Subcutaneous abdominal adipose tissue (tissue), 5 donors: ENCODE results near the gene EPYC.

Experiments used
- H3K27ac ChIP-seq: one replicate; pipeline ENCODE4 v1.7.0; 2013; ENCODE audit warnings: low read depth, mild to moderate bottlenecking, inconsistent platforms, low read length, moderate library complexity
- H3K27me3 ChIP-seq, 5 donors: one replicate each; pipeline ENCODE4 v1.7.0; 2013; ENCODE audit warnings: low read length in 5 of 5, inconsistent platforms in 1 of 5; ENCODE audit not compliant: control insufficient read depth in 5 of 5, insufficient read depth in 4 of 5
- H3K36me3 ChIP-seq, 5 donors: one replicate each; pipeline ENCODE4 v1.7.0; 2013; ENCODE audit warnings: low read length in 5 of 5; ENCODE audit not compliant: control insufficient read depth in 5 of 5, insufficient read depth in 5 of 5
- H3K4me1 ChIP-seq, 5 donors: one replicate each; pipeline ENCODE4 v1.7.0; 2013; ENCODE audit warnings: low read length in 5 of 5, mild to moderate bottlenecking in 3 of 5, moderate library complexity in 1 of 5; ENCODE audit not compliant: control insufficient read depth in 5 of 5, insufficient read depth in 5 of 5
- H3K4me3 ChIP-seq, 5 donors: one replicate each; pipeline ENCODE4 v1.7.0; 2013; ENCODE audit warnings: low read length in 5 of 5, low read depth in 1 of 5
- H3K9ac ChIP-seq, 5 donors: one replicate each; pipeline ENCODE4 v1.7.0; 2013; ENCODE audit warnings: low read length in 5 of 5, mild to moderate bottlenecking in 4 of 5, moderate library complexity in 3 of 5
- H3K9me3 ChIP-seq, 5 donors: one replicate each; pipeline ENCODE4 v1.7.0; 2013; ENCODE audit warnings: low read length in 5 of 5; ENCODE audit not compliant: control insufficient read depth in 5 of 5
- donor health status: healthy.
- donor health status: healthy.
- donor health status: healthy.
- donor health status: healthy.
- donor health status: healthy.

Gene EPYC

GRCh38 chr12:90978117-90978770 is 26.5 kb downstream of the EPYC start:
- H3K4me1 ChIP-seq: no peaks in the 10 kb centered on the region
- no peaks in the 10 kb centered on the region for H3K36me3 ChIP-seq
- no peaks in the 10 kb centered on the region for H3K9me3 ChIP-seq
- no peaks in the 10 kb centered on the region for H3K27me3 ChIP-seq
- no peak overlapping the region for H3K4me3 ChIP-seq
- H3K9ac ChIP-seq: no peak overlapping the region
- no peak overlapping the region for H3K27ac ChIP-seq

- no peak overlapping the region for H3K27ac ChIP-seq
- H3K27me3 ChIP-seq: no peaks in the 10 kb centered on the region
- no peaks in the 10 kb centered on the region for H3K9me3 ChIP-seq
- no peak overlapping the region for H3K9ac ChIP-seq
- no peaks in the 10 kb centered on the region for H3K36me3 ChIP-seq
- H3K4me1 ChIP-seq: no peaks in the 10 kb centered on the region
- no peak overlapping the region for H3K4me3 ChIP-seq
These were observed 27.5 kb downstream of the EPYC start for GRCh38 chr12:90977224-90977623.

GRCh38 chr12:90974286-90974685 is 30.5 kb downstream of the EPYC start:
- Histone ChIP-seq H3K27me3 (no peaks in the 10 kb centered on the region), H3K27ac (no peak overlapping the region), H3K36me3 (no peaks in the 10 kb centered on the region), H3K4me3 (no peak overlapping the region), H3K9ac (no peak overlapping the region), H3K9me3 (no peaks in the 10 kb centered on the region), H3K4me1 (no peaks in the 10 kb centered on the region)

- Histone ChIP-seq H3K9ac (no peak overlapping the region), H3K4me3 (no peak overlapping the region), H3K36me3 (no peaks in the 10 kb centered on the region), H3K4me1 (no peaks in the 10 kb centered on the region), H3K27me3 (no peaks in the 10 kb centered on the region), H3K9me3 (no peaks in the 10 kb centered on the region), H3K27ac (no peak overlapping the region)
These were observed 32.5 kb downstream of the EPYC start for GRCh38 chr12:90972226-90972625.

- H3K27me3 ChIP-seq: no peaks in the 10 kb centered on the region
- no peaks in the 10 kb centered on the region for H3K4me1 ChIP-seq
- no peak overlapping the region for H3K27ac ChIP-seq
- H3K36me3 ChIP-seq: no peaks in the 10 kb centered on the region
- H3K9me3 ChIP-seq: no peaks in the 10 kb centered on the region
- no peak overlapping the region for H3K9ac ChIP-seq
- H3K4me3 ChIP-seq: no peak overlapping the region
These were observed 33.9 kb downstream of the EPYC start for GRCh38 chr12:90970911-90971310.

GRCh38 chr12:90970471-90970870 is 34.3 kb downstream of the EPYC start:
- no peaks in the 10 kb centered on the region for H3K36me3 ChIP-seq
- no peak overlapping the region for H3K4me3 ChIP-seq

GRCh38 chr12:90969851-90970250 is 34.9 kb downstream of the EPYC start:
- H3K4me3 ChIP-seq: no peak overlapping the region
- no peaks in the 10 kb centered on the region for H3K36me3 ChIP-seq
- no peak overlapping the region for H3K27ac ChIP-seq
- no peak overlapping the region for H3K9ac ChIP-seq
- no peaks in the 10 kb centered on the region for H3K27me3 ChIP-seq
- H3K4me1 ChIP-seq: no peaks in the 10 kb centered on the region
- no peaks in the 10 kb centered on the region for H3K9me3 ChIP-seq

More at GRCh38 chr12:90970471-90970870, 34.3 kb downstream of the EPYC start:
- Histone ChIP-seq H3K4me1 (no peaks in the 10 kb centered on the region), H3K9me3 (no peaks in the 10 kb centered on the region), H3K27me3 (no peaks in the 10 kb centered on the region), H3K27ac (no peak overlapping the region), H3K9ac (no peak overlapping the region)

GRCh38 chr12:90969346-90969745 is 35.4 kb downstream of the EPYC start:
- H3K4me1 ChIP-seq: no peaks in the 10 kb centered on the region
- no peak overlapping the region for H3K27ac ChIP-seq
- no peak overlapping the region for H3K4me3 ChIP-seq
- no peaks in the 10 kb centered on the region for H3K36me3 ChIP-seq
- H3K9me3 ChIP-seq: no peaks in the 10 kb centered on the region
- H3K27me3 ChIP-seq: no peaks in the 10 kb centered on the region
- no peak overlapping the region for H3K9ac ChIP-seq

- no peak overlapping the region for H3K27ac ChIP-seq
- H3K9me3 ChIP-seq: no peaks in the 10 kb centered on the region
- H3K27me3 ChIP-seq: no peaks in the 10 kb centered on the region
- H3K9ac ChIP-seq: no peak overlapping the region
- no peaks in the 10 kb centered on the region for H3K4me1 ChIP-seq
- H3K4me3 ChIP-seq: no peak overlapping the region
- H3K36me3 ChIP-seq: no peaks in the 10 kb centered on the region
These were observed 39.6 kb downstream of the EPYC start for GRCh38 chr12:90965204-90965603.

- H3K9me3 ChIP-seq: no peaks in the 10 kb centered on the region
- no peaks in the 10 kb centered on the region for H3K27me3 ChIP-seq
- H3K27ac ChIP-seq: no peak overlapping the region
These were observed 40.2 kb downstream of the EPYC start for GRCh38 chr12:90964616-90965015.

GRCh38 chr12:90963946-90964345 is 40.8 kb downstream of the EPYC start:
- H3K36me3 ChIP-seq: no peaks in the 10 kb centered on the region
- no peaks in the 10 kb centered on the region for H3K4me1 ChIP-seq
- H3K9me3 ChIP-seq: no peaks in the 10 kb centered on the region
- H3K27me3 ChIP-seq: no peaks in the 10 kb centered on the region
- H3K4me3 ChIP-seq: no peak overlapping the region
- no peak overlapping the region for H3K27ac ChIP-seq
- no peak overlapping the region for H3K9ac ChIP-seq

More at GRCh38 chr12:90964616-90965015, 40.2 kb downstream of the EPYC start:
- Histone ChIP-seq H3K4me3 (no peak overlapping the region), H3K9ac (no peak overlapping the region), H3K4me1 (no peaks in the 10 kb centered on the region), H3K36me3 (no peaks in the 10 kb centered on the region)
